GM21423 (cell line): ENCODE data around the gene MAP3K8.
"Not testable (repeated sequence)": the region's sequence is repeated elsewhere in the genome, so short reads cannot be mapped to it uniquely, and the experiment has no call there.

Experiments used
- ATAC-seq: cut with Tn5 transposase; IDR thresholded peaks from one replicate; pipeline ENCODE4 v1.9.1; 2021; ENCODE audit warnings: mild to moderate bottlenecking, moderate library complexity; ENCODE audit not compliant: unreplicated experiment

The MAP3K8 gene

DNA sequence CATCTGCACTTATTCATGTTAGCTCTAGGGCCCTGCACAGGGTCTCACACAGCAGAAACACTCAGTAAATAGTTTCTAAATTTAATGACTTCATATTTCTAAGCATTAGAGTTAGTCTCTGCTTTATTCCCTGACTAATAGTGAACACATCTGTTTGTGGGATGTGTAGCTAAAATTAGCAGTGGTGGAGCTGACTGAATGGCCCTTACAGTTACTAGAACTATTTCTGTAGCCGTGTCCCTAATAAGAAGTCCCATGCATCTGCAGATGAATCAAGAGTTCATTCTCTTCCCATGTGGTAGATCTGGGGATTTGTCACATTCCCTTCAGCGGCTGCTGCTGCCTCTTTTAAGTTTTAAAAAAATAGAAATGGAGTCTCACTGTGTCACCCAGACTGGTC lies 11.7 kb downstream of the MAP3K8 start:
- ATAC-seq = no peak

GRCh38 chr10:30447125-30447799 lies 13.3 kb downstream of the MAP3K8 start:
- ATAC-seq = no peak

DNA sequence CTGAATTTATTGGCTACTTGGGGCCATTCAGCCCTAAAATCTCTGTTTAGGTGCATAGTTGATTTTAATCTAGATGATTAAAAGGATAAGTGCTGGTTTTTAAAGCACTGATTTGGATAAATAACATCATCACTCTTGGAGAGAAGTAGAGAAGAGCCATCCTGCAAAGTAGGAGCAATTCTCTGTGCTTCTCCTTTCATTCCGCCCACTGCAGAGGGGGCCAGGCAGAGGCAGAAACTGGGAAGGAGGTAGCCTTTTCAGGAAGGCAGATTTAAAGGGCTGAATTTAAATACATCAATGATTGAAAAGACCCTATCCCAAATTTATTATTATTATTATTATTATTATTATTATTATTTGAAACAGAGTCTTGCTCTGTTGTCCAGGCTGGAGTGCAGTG lies 14.1 kb downstream of the MAP3K8 start:
- no peak for ATAC-seq

GRCh38 chr10:30453764-30454527 lies 20.0 kb downstream of the MAP3K8 start:
- ATAC-seq = no peak

- ATAC-seq = no peak
Measured at GRCh38 chr10:30454744-30455510, 20.9 kb downstream of the MAP3K8 start.

GRCh38 chr10:30455816-30456215 lies 21.8 kb downstream of the MAP3K8 start:
- ATAC-seq = peak; percentile 63

DNA sequence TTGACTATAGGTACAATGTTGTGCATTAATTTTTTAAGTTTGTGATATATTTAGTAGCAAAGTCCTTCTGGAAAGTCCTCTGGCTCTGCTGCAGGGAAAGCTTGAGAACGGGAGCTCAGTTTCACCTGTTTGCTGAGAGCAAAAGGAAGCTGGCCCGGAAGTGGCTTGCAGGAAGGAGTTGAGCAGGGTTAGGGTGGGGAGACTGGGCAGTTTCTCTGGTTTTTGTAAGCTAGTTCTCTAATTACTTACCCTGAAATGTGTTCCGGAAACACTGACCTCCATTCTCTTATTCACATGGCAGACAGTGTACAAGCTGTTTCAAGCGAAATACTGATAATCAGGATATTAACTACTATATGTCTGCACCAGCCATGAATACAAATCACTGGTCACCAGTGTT lies 22.3 kb downstream of the MAP3K8 start:
- peak; percentile 66 for ATAC-seq

DNA sequence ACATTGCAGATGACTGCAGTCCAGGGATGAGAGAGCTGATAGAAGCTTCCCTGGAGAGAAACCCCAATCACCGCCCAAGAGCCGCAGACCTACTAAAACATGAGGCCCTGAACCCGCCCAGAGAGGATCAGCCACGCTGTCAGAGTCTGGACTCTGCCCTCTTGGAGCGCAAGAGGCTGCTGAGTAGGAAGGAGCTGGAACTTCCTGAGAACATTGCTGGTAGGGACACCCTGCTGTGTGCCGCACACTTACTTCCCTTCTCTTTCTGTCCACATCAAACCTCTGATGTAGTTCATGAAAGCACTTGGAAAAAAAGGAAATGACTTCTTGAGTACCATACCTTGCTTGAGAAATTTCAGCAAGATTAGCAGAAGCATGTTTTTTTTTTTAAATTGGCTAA lies 25.3 kb downstream of the MAP3K8 start:
- no peak for ATAC-seq

GRCh38 chr10:30460121-30460520 lies 26.1 kb downstream of the MAP3K8 start:
- no peak for ATAC-seq

- ATAC-seq = no peak
Measured at GRCh38 chr10:30462513-30462912, 28.5 kb downstream of the MAP3K8 start.

DNA sequence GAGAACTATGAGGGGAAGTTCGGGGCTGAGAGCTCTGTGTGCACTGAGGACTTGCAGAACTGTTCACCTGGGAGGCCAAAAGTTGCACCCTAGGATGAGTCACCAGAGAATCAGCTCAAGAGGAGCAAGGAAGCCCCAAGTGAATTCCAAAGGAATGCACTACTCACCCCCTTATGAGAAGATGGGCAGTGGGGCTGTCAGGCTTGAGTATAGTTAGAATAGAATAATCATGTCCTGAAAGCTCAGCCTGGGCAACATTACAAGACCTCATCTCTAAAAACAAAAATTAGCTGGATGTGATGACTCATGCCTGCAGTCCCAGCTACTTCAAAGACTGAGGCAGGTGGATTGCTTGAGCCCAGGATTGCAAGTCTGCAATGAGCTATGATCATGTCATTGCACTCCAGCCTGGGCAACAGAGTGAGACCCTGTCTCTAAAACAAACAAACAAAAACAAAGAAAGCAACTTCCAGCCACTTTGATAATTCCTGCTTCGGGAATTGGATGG lies 30.0 kb downstream of the MAP3K8 start:
- ATAC-seq = no peak

- ATAC-seq = no peak
Measured at GRCh38 chr10:30464675-30465074, 30.7 kb downstream of the MAP3K8 start.

DNA sequence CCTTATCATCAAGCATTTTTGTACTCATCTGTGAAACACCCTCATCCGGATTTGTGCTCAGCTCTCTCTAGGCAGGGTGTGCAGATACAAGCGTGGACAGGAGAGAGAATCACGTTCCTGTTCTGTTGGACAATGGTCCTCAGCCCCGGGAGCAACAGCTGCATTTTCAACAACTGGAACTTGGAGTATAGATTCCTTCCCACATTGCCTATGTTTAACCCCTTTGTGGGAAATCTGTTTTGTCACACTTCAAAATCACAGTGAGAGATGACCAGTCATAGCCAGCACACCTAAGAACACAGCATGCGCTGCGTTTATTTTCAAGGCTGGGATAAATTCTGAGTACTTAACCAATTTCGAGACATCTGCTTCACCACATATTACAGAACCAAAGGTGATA lies 32.5 kb downstream of the MAP3K8 start:
- no peak for ATAC-seq

DNA sequence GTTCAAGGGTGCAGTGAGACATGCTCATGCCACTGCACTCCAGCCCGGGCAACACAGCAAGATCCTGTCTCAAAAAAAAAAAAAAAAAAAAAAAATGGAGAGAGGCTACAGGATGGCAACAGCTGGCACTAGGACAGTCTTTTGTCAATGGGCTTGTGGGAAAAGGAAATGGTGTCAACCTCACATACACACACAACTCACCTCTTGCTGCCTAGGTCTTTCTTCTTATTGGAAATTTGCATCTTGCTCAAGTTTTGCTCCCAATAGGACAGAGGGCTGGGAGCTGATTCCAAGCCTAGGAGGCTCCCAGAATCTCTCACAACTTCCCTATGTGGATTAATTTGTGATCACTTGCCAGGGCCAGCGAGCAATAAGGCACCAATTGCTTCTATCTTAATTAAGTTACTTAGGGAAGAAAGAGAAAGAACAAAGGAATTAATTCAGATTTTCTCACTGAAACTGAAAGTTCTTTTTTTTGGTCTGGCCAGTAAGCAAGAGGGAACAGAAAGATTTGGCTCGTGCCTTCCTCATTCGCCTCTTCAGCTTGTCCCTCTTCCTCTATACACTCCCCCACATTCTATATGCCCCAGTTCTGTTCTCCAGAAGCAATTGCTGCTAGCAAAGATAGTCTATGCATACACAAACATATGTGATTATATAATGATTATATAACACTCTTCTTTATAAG lies 33.8 kb downstream of the MAP3K8 start:
- ATAC-seq = peak; percentile 74

GRCh38 chr10:30472414-30473155 lies 38.6 kb downstream of the MAP3K8 start:
- no peak for ATAC-seq

- ATAC-seq = not testable (repeated sequence)
Measured at GRCh38 chr10:30475515-30475914, 41.5 kb downstream of the MAP3K8 start.

DNA sequence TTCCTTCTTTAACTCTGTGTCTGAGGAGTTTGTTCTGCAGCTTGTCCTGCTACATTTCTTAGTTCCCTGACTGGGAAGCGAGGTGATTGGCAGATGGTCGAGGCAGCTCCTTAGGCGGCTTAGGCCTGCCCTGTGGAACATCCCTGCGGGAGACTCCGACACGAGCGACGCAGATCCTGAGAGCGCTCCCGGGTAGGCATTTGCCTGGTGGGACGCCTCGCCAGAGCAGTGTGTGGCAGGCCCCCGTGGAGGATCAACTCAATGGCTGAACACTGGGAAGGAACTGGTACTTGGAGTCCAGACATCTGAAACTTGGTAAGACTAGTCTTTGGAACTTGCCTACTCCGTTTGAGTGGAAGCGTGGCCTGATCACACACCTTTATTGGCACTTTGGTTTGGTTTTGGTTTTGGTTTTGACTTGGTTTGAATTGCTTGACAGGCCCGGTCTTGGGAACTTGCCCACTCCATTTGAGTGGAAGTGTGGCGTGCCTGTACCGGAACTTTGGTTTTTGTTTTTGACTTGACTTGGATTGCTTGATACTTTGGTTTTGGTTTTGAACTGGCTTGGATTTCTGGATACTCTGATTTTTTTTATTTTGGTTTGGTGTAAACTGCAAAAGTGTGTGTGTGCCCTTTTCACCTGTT lies 42.6 kb downstream of the MAP3K8 start:
- no peak for ATAC-seq

DNA sequence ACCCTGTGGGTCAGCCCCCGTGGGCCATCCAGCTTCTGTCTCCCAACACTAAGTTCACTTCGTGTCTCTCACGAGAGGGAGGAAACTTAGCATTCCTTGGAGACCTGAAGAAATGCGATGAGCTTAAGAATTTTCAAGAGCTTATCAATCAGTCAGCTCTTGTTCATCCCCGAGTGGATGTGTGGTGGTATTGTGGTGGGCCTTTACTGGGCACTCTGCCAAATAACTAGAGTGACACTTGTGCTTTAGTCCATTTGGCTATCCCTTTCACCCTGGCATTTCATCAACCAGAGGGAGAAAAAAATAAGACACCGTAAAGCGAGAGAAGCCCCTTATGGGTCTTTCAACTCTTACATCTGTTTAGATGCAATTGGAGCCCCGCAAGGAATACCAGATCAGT lies 45.5 kb downstream of the MAP3K8 start:
- not testable (repeated sequence) for ATAC-seq

- ATAC-seq = no peak
Measured at GRCh38 chr10:30481603-30482002, 47.6 kb downstream of the MAP3K8 start.

DNA sequence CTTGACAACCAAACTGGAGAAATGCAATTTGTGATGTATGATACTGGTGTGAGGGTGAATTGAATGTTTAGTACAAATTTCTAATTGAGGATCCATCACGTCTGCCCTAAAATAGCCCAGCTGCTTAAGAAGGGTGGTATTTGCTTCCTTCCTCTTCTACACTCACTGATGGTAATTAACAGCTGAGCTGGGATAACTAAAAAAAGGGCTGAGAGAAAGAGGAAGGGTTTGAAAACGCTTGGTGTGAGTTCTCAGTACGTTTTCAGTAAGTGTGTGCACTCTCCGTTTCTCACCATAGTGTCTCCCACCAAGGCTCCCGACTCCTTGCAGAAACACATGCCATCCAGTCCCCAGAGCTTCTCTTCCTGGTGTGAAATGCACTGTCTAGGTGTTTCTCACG lies 54.3 kb downstream of the MAP3K8 start:
- ATAC-seq = no peak
